Limb (tissue), 2 donors: ENCODE data around the gene VAT1L.
A peak's percentile ranks its signal among the peaks of the same experiment; 100 is the strongest.
"Not testable (repeated sequence)": the region's sequence is repeated elsewhere in the genome, so short reads cannot be mapped to it uniquely, and the experiment has no call there.

Source experiments
- DNase-seq, 2 donors: peaks; one replicate each; pipeline ENCODE4 v3.0.0-alpha.2; 2016; ENCODE audit errors: extremely low spot score in 2 of 2

Gene VAT1L

DNA sequence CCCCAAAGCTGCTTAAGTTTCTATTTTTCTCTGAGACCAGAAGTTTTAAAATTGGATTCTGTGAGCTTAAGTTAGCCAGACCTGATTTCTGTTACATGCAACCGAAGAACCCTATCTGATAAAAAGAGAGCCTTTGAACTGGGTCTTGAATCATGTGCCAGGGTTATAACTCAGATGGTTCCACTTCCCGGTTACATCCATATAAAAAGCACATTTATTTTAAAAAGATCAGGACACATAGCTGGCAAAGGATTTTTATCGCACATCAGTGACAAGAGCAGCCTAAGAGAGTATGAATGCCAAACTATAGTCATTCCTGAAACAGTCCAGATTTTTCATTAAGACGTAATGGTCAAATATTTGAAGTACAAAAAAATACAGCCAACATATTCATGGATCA, 201.5 kb downstream of the VAT1L start:
- DNase-seq = no peak

DNA sequence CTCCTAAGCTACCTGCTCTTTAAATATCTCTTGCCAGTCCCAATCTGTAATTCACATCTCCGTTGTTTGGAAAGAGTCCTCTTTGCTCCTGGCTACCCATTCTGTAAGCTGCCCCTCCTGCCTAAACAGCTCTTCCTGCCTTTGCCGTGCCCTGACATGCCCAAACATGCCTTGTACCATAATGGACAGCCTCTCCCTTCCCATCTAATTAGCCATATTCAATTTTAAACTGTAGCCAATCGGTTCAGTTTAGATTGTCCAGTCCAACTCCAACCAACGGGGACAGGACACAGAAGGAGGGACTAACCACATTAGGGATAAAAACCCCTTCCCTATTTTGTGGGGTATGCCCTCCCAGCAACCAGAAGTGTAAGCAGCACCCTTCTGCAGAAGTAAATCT, 203.3 kb downstream of the VAT1L start:
- DNase-seq = no peak

DNA sequence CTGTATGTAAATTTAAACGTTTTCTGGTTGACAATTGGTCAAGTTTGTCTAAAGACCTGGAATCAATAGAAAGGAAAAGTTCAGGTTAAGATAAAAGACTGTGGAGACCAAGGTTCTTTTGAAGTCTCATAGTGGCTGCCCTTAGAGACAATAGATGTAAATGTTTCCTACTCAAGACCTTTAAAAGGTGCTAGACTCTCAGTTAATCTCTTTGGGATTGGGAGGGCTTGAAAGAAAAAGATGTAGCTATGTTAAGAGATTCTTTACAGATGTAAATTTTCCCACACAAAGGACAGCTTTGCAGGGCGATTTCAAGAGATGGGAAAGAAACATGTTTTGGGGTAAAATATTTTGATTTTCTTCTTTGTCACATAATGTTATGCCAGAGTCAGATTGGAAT, 204.0 kb downstream of the VAT1L start:
- not testable (repeated sequence) for DNase-seq

DNA sequence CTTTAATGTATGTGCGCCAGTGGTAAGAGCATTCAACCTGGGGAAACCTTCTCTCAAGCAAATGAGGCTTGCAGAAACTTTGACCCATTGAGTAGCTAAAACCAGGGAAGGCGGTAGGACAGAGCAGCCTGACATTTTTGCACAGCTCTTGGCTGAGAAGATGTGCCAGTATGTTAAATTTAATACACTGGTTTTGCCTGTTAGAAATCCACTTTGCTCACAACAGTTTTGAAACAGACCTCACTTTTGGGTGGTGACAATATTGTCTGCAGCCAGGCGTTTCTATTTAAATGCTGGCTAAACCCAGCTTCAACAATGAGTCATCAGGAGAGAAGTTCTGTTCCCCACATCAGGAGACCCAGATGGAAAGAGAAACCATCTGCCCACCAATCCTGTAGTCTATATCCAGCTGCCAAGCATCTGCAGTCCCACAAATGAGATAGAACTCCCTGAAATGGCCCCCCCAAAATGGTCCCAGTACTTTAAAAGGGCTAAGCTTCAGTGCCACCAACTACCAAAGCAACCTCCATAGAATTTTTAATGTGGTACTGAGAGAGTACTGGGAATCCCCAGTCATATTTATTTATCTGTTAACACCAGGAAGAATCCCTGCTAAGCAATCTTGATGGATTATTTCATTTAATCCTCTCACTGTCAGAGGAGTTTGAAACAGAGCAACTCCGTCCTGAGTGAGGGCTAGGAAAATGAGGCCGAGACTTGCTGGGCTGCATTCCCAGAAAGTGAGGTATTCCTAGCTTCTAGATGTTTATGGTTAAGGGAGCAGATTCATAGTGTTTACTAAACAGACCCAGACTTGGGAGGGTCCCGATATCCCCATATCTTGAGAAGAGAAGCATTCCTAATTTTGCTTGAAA, 205.0 kb downstream of the VAT1L start:
- DNase-seq = no peak

DNA sequence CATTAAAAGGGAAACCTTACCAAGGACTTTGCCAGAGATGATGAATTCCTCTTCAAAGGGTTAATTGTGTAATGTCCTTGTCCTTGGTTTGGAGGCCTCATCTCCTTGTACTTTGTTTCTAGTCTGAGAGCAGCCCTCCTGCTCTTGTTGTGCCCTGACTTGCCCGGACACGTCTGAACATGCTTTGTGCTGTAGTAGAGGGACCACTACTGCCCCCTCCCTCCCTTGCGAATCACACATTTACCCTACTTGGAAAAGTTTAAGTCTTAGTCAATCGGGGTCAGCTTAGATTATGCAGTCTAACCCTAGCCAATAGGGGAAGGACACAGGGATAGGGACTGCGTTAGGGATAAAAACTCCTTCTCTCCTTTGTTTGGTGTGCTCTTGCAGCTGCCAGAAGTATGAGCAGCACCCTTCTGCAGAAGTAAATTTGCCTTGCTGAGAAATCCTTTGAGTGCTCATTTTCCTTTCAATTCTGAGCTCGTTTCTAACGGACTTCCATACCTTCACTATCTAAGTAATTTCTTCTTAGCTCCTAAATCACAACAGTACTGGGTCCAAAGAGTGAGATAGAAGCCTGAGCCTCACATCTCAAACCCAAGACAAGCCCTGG, 207.6 kb downstream of the VAT1L start:
- no peak for DNase-seq

DNA sequence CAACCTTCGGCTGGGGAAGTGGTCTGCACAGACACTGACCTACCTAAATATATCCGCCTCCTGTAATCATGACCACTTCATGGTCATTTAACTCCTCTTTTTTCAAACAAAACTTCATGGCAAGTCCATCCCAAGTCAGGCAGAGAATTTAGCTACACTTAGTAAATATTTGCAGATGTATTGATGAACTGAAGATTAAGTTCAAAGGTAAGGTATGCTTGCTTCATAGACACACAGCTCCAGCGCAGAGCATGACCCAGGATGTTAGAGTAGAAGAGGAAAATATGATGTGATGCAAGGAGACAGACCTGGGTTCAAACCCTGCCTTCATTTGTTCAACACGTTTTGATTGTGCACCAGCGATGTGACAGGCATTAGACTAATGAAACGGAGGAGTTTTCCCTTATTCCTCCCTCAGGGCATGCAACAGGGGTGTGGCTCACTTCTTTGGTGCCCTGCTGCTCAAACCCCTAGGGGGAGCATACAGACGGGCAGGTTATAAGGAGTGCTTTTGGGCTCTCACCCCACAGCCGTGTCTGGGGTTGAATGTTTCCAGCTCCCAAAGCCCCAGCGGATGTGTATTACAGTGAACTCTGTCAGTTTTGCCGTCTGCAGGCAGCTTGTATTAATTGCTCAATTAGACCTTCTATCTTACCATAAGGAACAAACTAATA, 210.1 kb downstream of the VAT1L start:
- no peak for DNase-seq

DNA sequence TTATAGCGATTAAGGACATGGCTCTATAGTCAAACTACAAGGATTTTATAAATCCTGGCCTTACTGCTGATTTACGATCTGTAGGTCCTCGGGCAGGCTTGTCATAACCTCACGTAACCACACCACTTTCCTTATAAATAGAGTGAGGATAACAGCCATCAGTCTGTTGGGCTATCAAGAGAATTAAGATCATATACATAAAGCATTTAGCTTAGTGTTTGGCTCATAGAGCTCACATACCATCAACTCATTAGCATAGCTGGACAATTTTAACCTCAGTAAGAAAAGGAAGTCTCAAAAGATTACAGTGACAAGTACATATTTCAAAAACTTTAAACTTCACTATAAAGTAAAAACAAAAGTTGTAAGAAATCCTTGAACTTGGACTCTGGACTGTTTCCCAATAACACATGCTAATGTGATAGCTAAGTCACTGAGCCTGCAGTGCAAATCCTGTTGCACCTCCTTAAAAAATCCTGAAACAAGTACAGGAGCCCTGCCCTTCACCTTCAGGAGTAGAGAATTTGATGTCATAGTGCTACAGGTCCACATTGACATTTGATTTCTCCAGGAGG, 213.2 kb downstream of the VAT1L start:
- no peak for DNase-seq

DNA sequence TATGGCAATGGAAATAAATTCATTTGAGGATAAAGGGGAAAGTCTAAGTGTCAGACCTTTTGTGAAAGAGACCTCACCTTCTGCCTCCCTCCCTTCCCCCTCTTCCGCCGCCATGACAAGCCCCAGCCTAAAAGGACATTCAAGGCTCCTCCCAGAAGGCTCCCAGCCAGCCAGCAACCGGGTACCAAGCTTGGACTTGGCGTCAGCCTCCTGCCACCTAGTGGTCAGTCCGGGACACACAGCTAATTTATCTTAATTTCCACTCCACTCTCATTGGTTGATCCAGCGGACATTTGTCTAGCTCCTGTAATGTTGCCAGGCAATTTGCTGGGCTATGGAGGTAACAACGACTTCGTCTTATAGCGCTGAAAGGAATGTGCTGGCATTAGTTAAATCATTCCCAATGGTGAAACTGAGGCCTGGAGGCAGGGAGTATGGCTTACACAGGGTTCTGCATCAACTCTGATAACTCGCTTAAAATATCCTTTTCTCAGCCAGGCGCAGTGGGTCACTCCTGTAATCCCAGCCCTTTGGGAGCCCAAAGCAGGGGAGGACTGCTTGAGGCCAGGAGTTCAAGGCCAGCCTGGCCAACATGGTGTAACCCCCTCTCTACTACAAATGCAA, 214.7 kb downstream of the VAT1L start:
- peak; percentile 79 to 85 for DNase-seq

DNA sequence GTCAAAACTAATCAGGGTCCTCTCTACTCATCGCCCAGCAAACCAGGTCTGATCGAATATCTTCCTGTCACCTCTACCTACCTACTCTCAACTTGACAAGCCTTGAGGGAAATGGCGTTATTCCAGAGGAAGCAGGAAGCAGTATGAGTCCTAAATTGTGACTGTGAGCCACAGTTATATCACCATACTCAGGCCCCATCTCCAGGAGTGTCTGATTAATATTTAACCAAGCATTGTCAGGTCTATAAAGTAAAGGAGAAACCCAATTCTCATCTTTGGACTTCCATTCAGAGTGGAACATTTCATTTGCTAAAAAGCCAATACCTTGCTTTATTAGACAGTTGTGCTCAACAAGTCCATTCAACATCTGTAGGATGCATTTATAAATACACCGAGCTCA, 216.2 kb downstream of the VAT1L start:
- no peak for DNase-seq

DNA sequence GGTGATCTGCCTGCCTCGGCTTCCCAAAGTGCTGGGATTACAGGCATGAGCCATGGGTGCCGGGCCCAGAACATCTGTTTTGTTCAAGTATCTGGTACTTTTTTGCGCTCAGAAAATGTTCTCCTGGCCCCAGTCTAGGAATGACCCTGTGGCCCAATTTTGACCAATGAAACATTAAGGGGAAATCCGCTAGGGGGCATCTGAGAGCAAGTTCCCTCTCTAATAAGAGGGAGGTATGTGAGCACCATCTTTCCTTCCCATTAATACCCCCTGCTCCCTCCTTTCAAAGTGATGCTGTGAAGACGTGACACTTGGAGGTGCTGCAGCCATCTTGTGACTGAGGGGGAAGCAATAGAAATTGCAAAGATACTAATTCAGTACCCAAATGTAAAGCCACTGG, 217.5 kb downstream of the VAT1L start:
- no peak for DNase-seq

DNA sequence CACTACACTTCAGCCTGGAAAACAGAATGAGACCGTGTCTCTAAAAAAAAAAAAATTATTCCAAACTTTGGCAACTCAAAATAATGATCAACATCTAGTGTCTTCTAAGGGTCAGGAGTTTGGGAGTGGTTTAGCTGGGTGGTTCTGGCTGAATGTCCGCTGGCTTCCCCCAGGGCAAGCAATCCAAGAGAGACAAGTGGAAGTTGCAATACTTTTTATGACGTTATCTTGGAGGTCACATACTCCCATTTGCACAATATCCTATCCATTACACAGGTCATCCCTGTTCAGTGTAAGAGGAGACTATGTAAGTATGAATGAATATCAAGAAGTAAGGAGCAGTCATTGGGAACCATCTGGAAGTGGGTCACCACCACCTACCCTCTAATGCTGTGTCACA, 218.8 kb downstream of the VAT1L start:
- no peak for DNase-seq

DNA sequence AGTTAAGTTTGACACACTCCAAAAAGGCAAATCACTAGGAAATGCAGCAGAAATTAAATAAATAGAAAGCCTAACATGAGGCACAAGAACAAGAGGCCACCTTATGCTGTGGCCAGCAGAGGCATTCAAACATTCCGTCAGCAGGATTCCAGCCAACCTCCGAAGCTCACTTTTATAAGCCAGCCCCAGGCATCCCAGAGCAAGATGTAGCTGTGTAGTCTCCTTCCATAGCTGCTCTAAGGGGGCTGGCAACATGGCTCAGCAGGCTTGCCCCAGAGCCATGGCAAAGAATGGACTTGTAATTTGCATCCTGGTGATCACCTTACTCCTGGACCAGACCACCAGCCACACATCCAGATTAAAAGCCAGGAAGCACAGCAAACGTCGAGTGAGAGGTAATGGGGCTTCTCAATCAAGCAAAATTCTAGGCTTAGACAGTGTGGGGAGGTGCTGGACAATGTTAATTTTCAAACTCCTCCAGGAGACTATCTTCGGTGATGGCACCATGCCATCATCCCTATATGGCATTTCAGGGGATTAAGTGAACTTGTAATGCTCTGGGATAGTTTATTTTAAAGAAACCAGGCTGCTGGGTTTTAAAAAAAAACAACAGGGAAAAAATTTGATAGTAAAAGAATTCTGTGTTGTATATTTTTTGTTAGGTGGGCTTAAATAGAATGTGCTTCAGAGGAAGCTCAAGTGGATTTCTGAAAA, 234.1 kb downstream of the VAT1L start, which contains the start of gene CLEC3A:
Gene CLEC3A, plus strand, starts transcription at position 202 of the 714 bp plus-strand sequence. Its CDS starts 79 bp downstream, at position 281.
- no peak for DNase-seq

DNA sequence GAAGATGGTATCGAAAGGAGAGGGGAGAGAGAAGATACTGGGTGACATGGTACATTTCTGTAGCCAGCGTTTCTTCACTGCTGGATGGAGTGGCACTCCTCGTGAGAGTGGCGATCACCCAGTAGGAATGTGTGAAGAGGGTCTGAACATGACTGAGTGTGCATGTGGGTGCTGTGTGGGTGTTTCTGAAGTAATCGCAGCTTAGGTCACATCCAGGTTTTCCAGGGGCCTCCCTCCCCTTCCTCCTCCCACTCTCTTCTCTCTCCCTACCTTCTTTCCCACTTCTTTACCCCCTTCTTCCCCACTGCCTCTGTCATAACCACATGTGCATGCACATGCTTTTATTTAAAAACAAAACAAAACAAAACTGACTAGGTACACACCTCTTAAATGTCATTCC, 235.8 kb downstream of the VAT1L start:
- DNase-seq = no peak

DNA sequence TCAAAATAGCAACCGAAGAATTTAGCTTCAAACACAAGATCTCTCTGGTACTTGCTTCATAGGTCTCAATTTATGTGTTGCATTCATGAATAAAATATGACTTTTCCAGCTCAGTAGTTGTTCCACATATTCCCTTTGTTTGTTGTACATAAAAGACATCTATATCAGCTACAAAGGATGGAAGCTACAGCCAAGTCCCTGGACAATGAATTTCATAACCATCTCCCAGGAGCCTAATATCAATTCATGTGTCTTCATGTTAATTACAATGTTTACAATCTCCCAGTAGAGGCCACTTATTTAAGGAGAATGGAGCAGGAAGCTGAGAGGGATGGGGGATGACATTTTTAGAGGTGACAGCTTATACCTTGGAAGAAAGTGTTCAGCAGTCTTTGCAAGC, 237.3 kb downstream of the VAT1L start:
- DNase-seq = no peak

DNA sequence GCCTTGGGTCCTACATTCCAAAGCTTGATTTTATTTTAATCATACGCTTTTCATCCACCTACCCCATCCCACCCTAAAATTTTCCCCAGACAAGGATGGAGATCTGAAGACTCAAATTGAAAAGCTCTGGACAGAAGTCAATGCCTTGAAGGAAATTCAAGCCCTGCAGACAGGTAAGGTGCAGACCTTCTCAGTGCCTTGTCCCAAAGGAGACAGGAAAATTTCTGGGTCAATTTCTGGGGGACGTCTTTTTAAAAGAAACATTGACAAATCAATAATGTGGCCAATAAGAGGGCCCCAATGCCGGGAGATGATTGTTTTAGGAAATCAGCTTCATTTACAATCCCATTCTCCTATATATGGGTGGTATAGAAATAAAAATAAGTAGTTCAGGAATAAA, 239.7 kb downstream of the VAT1L start:
- DNase-seq = no peak
